ENCODE measurements around the gene RABGAP1. TPM values are rescaled to one million over a fixed set of nuclear protein-coding genes. Genes with fewer than 3 reads are reported as not detected.

Gene RABGAP1
- total RNA-seq, 1 experiment from 2014 or later: 8.3 TPM

GRCh38 chr9:123000371-123001068 is 59.7 kb downstream of the RABGAP1 start:
- in situ Hi-C loops (cut with HindIII; ENCODE audit: low pct_unique_long_range_greater_than_20kb, low sequenced_read_pairs): no loop called here
- DNase-seq (ENCODE audit: low read depth): no peak

- no peak for DNase-seq (ENCODE audit: low read depth)
- in situ Hi-C loops (cut with HindIII; ENCODE audit: low pct_unique_long_range_greater_than_20kb, low sequenced_read_pairs): no loop called here
Observed at GRCh38 chr9:123002754-123003153, 61.9 kb downstream of the RABGAP1 start.

GRCh38 chr9:123003466-123003865 is 62.6 kb downstream of the RABGAP1 start:
- in situ Hi-C loops (cut with HindIII; ENCODE audit: low pct_unique_long_range_greater_than_20kb, low sequenced_read_pairs): no loop called here
- DNase-seq (ENCODE audit: low read depth): no peak

GRCh38 chr9:123005964-123006363 is 65.1 kb downstream of the RABGAP1 start:
- DNase-seq (ENCODE audit: low read depth): no peak

GRCh38 chr9:123007269-123007668 is 66.4 kb downstream of the RABGAP1 start:
- DNase-seq (ENCODE audit: low read depth): no peak
- in situ Hi-C loops (cut with HindIII; ENCODE audit: low pct_unique_long_range_greater_than_20kb, low sequenced_read_pairs): no loop called here

More at GRCh38 chr9:123005964-123006363, 65.1 kb downstream of the RABGAP1 start:
- in situ Hi-C loops (cut with HindIII; ENCODE audit: low pct_unique_long_range_greater_than_20kb, low sequenced_read_pairs): no loop called here

- in situ Hi-C loops (cut with HindIII; ENCODE audit: low pct_unique_long_range_greater_than_20kb, low sequenced_read_pairs): no loop called here
- DNase-seq (ENCODE audit: low read depth): no peak
Observed at GRCh38 chr9:123008909-123009308, 68.1 kb downstream of the RABGAP1 start.

GRCh38 chr9:123011380-123011779 is 70.6 kb downstream of the RABGAP1 start:
- in situ Hi-C loops (cut with HindIII; ENCODE audit: low pct_unique_long_range_greater_than_20kb, low sequenced_read_pairs): no loop called here
- DNase-seq (ENCODE audit: low read depth): no peak

- no peak for DNase-seq (ENCODE audit: low read depth)
- in situ Hi-C loops (cut with HindIII; ENCODE audit: low pct_unique_long_range_greater_than_20kb, low sequenced_read_pairs): no loop called here
Observed at GRCh38 chr9:123011878-123012528, 71.2 kb downstream of the RABGAP1 start.

- DNase-seq (ENCODE audit: low read depth): no peak
- in situ Hi-C loops (cut with HindIII; ENCODE audit: low pct_unique_long_range_greater_than_20kb, low sequenced_read_pairs): no loop called here
Observed at GRCh38 chr9:123016631-123017030, 75.8 kb downstream of the RABGAP1 start.

GRCh38 chr9:123020796-123021195 is 80.0 kb downstream of the RABGAP1 start:
- in situ Hi-C loops (cut with HindIII; ENCODE audit: low pct_unique_long_range_greater_than_20kb, low sequenced_read_pairs): no loop called here

GRCh38 chr9:123026425-123026824 is 85.6 kb downstream of the RABGAP1 start:
- in situ Hi-C loops (cut with HindIII; ENCODE audit: low pct_unique_long_range_greater_than_20kb, low sequenced_read_pairs): no loop called here
- DNase-seq (ENCODE audit: low read depth): no peak

More at GRCh38 chr9:123020796-123021195, 80.0 kb downstream of the RABGAP1 start:
- DNase-seq (ENCODE audit: low read depth): no peak

GRCh38 chr9:123027517-123027916 is 86.7 kb downstream of the RABGAP1 start:
- in situ Hi-C loops (cut with HindIII; ENCODE audit: low pct_unique_long_range_greater_than_20kb, low sequenced_read_pairs): no loop called here
- no peak for DNase-seq (ENCODE audit: low read depth)

- in situ Hi-C loops (cut with HindIII; ENCODE audit: low pct_unique_long_range_greater_than_20kb, low sequenced_read_pairs): no loop called here
- DNase-seq (ENCODE audit: low read depth): no peak
Observed at GRCh38 chr9:123028136-123028535, 87.3 kb downstream of the RABGAP1 start.

- in situ Hi-C loops (cut with HindIII; ENCODE audit: low pct_unique_long_range_greater_than_20kb, low sequenced_read_pairs): no loop called here
Observed at GRCh38 chr9:123028973-123029372, 88.2 kb downstream of the RABGAP1 start.

GRCh38 chr9:123031963-123032362 is 91.1 kb downstream of the RABGAP1 start:
- in situ Hi-C loops (cut with HindIII; ENCODE audit: low pct_unique_long_range_greater_than_20kb, low sequenced_read_pairs): no loop called here
- DNase-seq (ENCODE audit: low read depth): no peak

More at GRCh38 chr9:123028973-123029372, 88.2 kb downstream of the RABGAP1 start:
- DNase-seq (ENCODE audit: low read depth): no peak

GRCh38 chr9:123033352-123033751 is 92.5 kb downstream of the RABGAP1 start, which contains the start of gene GPR21:
Gene GPR21, plus strand, starts transcription at chr9:123033667. Its CDS starts 900 bp downstream, at chr9:123034567.
- DNase-seq (ENCODE audit: low read depth): no peak
- in situ Hi-C loops (cut with HindIII; ENCODE audit: low pct_unique_long_range_greater_than_20kb, low sequenced_read_pairs): no loop called here

- in situ Hi-C loops (cut with HindIII; ENCODE audit: low pct_unique_long_range_greater_than_20kb, low sequenced_read_pairs): no loop called here
Observed at GRCh38 chr9:123033864-123034601, 93.2 kb downstream of the RABGAP1 start.

GRCh38 chr9:123034881-123035510 is 94.2 kb downstream of the RABGAP1 start:
- no peak for DNase-seq (ENCODE audit: low read depth)

More at GRCh38 chr9:123033864-123034601, 93.2 kb downstream of the RABGAP1 start:
- DNase-seq (ENCODE audit: low read depth): no peak

More at GRCh38 chr9:123034881-123035510, 94.2 kb downstream of the RABGAP1 start:
- in situ Hi-C loops (cut with HindIII; ENCODE audit: low pct_unique_long_range_greater_than_20kb, low sequenced_read_pairs): no loop called here
